Esophagus (tissue), 2 donors: Measurements from ENCODE around the gene PSMG2. TPM values are rescaled to one million over a fixed set of nuclear protein-coding genes. Genes with fewer than 3 reads are reported as not detected.

Experiments used
- H3K27ac ChIP-seq, 2 donors: one replicate each; pipeline ENCODE4 v1.5.1; 2013; ENCODE audit warnings: low read depth in 2 of 2, mild to moderate bottlenecking in 2 of 2, inconsistent platforms in 1 of 2, low read length in 1 of 2, moderate library complexity in 1 of 2
- H3K27me3 ChIP-seq, 2 donors: one replicate each; pipeline ENCODE4 v1.6.1; 2013; ENCODE audit warnings: low read length in 2 of 2, control low read depth in 1 of 2, mild to moderate bottlenecking in 1 of 2; ENCODE audit not compliant: insufficient read depth in 2 of 2, control insufficient read depth in 1 of 2
- H3K36me3 ChIP-seq, 2 donors: one replicate each; pipeline ENCODE4 v1.6.1; 2013; ENCODE audit warnings: low read length in 1 of 2; ENCODE audit not compliant: control insufficient read depth in 2 of 2, insufficient read depth in 2 of 2
- H3K4me1 ChIP-seq, 2 donors: one replicate each; pipeline ENCODE4 v1.6.1; 2013; ENCODE audit warnings: low read length in 1 of 2; ENCODE audit not compliant: control insufficient read depth in 2 of 2, insufficient read depth in 2 of 2
- H3K4me3 ChIP-seq, 2 donors: one replicate each; pipeline ENCODE4 v1.5.1; 2013; ENCODE audit warnings: low read length in 2 of 2, mild to moderate bottlenecking in 2 of 2, low read depth in 1 of 2, moderate library complexity in 1 of 2
- H3K9me3 ChIP-seq, 2 donors: one replicate each; pipeline ENCODE4 v1.6.1; 2013; ENCODE audit warnings: mild to moderate bottlenecking in 2 of 2, low read depth in 1 of 2, low read length in 1 of 2, moderate library complexity in 1 of 2; ENCODE audit not compliant: control insufficient read depth in 2 of 2, insufficient read depth in 1 of 2
- WGBS, 2 donors: extraction: QIAGEN DNeasy Blood & Tissue Kit; methylation state at CpG; one replicate each; pipeline ENCODE4 v1.1.7; 2013; 5-methylcytosine and 5-hydroxymethylcytosine counted together
- polyA plus RNA-seq, 2 donors: library from polyadenylated mRNA; stranded (reverse); fragments of 200-250 nt; gene quantifications; one replicate each; pipeline ENCODE4 v1.2.3, GENCODE V29; 2013
- donor health status: healthy with polysubstance abuse.
- donor health status: Bipolar disorder and iron deficiency.

PSMG2 gene
- polyA plus RNA-seq, 2 donors = 66.6 to 76.6 TPM

DNA sequence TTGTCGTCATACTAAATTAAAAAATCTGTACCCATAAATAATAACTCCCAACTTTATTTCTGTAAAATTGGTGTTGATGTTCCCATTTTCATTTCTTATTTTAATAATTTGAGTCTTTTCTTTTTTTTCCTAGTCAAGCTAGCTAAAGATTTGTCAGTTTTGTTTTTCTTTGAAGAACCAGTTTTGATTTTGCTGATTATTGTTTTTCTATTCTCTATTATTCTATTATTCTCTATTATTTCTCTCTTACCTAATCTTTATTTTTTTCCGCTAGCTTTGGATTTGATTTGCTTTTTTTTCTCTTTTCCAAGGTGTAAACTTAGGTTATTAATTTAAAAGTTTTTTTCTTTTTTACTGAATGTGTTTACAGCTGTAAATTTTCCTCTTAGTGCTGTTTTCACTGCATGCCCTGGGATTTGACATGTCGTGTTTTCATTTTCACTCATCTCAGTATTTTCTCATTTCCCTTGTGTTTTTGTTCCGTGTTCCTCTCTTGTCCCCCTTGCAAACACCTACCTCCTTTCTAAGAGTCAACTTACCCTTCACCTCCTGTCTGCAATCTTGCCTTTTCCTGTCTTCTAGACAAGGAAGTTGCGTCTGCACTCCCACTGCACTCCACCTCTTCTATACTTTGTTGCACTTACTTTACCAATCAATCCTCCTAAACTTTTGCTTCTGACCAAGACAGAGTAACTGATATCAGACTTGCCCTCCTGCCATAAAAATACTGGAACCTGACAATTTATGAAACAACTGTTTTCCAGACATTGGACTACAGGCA lies 18.8 kb downstream of the PSMG2 start:
- Histone ChIP-seq H3K4me3 (no peak overlapping the region), H3K4me1 (no peaks in the 10 kb centered on the region), H3K27ac (no peak overlapping the region), H3K9me3 (no peaks in the 10 kb centered on the region), H3K27me3 (no peaks in the 10 kb centered on the region), H3K36me3 (peaks cover 4 to 13% of the 10 kb centered on the region in 2 donors)
- 88 to 90% methylated on average over 5 of the region's 5 CpGs for WGBS, 2 donors

DNA sequence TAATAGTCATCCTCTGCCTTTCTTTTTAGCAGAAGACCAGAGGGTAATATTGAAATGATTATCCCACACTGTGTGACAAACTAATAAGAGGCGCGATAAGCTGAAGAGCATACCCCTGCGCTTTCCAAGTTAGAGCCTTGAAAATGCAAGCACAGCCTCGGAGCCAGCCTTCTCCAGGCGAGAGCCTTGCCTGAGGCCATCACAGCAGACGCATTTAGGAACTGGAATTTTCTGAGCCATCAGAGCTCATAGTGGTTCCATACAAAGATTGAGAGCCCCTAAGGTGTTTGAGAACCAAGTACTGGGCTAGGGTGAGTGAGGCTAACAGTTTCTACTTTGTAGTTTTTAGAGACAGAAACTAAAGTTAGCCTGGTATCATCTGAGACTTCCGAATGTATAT lies 19.9 kb downstream of the PSMG2 start:
- 81 to 89% methylated on average over 7 of the region's 7 CpGs for WGBS, 2 donors
- Histone ChIP-seq H3K36me3 (peaks cover 4 to 16% of the 10 kb centered on the region in 2 donors), H3K4me3 (no peak overlapping the region), H3K27me3 (no peaks in the 10 kb centered on the region), H3K4me1 (no peaks in the 10 kb centered on the region), H3K27ac (no peak overlapping the region), H3K9me3 (no peaks in the 10 kb centered on the region)

DNA sequence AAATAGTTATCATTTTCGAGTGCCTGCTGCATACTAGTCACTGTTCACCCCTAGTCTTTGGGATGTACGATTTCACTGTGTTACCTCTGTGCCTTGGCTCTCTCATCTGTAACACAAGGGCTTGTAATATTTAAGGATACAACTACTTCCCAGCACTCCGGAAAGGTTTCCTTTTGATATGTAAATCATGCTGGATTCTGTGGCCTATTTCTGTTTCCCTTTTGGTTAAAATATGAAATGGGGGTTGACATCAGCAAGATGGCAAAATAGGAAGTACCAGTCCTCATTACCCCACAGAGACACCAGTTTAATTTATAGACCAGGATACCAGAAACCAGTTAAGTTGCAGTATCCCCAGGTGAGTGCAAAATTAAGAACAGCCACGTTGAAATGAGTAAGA lies 23.5 kb downstream of the PSMG2 start:
- no peaks in the 10 kb centered on the region for H3K4me1 ChIP-seq
- H3K27me3 ChIP-seq = no peaks in the 10 kb centered on the region
- peaks cover 4 to 14% of the 10 kb centered on the region in 2 donors for H3K36me3 ChIP-seq
- 65 to 67% methylated on average over 4 of the region's 4 CpGs for WGBS, 2 donors
- H3K4me3 ChIP-seq = no peak overlapping the region
- H3K9me3 ChIP-seq = no peaks in the 10 kb centered on the region
- no peak overlapping the region for H3K27ac ChIP-seq

DNA sequence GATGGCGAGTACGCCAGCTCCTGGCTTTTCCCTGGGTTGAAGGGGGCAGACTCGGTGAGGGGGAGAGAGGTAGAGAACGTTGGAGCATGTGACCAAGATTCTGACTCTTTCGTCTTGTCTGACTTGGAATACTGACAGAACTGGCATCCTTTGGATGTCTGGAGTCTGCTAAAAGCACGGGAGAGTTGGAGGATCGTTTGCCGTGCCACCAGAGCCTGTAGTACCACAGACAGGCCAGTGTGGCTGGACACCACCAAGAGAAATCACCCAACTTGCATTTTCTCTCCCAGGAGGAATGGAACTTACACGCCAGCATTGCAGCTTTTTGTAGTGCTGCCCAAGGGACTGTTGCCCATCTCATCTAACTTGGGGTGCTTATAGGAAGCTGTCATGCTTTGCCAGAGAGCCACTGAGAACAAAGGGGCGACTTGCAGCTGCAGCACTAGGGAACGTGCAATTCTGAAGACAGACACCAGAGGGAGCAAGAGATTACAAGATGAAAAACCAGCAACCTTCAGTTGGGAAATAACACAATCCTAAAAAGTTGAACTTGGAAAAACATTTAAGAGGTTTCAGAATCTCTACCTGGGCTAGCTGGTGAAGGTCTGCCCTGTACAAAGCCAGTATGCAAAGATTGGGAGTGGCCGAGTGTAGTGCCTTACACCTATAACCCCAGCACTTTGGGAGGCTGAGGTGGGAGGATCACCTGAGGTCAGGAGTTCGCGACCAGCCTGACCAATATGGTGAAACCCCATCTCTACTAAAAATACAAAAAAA lies 24.1 kb downstream of the PSMG2 start:
- Histone ChIP-seq H3K9me3 (no peaks in the 10 kb centered on the region), H3K27me3 (no peaks in the 10 kb centered on the region), H3K36me3 (peaks cover 4 to 14% of the 10 kb centered on the region in 2 donors), H3K4me1 (no peaks in the 10 kb centered on the region), H3K4me3 (no peak overlapping the region), H3K27ac (no peak overlapping the region)
- 66 to 67% methylated on average over 14 of the region's 14 CpGs for WGBS, 2 donors

DNA sequence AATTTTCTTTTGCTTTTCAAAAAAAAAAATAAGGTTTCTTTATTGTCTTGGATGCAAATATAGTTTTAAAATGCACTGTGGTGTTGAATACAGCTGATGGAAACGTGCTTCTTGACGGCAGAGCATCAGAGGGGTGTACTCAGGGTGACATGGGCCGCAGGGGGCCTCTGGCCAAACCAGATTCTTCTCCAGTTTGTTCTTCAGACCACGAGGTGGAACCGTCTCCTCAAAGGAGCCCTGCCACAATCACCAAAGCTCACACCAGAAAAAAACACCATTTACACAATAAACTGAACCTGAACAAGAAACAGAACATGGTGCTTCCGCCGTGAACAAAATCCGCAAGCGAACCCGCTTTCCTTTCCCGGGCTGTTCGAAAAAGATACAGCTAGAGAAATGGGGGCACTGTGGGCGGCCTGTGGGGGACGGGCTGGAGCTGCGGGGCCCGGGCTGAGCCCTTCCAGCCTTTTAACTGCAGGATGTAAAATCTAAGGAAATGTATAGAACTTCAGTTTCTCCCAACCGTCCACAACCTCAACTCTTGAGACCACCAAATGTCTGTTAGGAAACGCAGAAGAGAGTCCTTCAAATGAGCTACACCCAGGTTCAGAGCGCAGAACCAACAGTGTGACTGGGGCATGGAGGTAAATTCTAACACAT lies 34.5 kb downstream of the PSMG2 start:
- no peaks in the 10 kb centered on the region for H3K9me3 ChIP-seq
- H3K4me1 ChIP-seq = no peaks in the 10 kb centered on the region
- H3K27me3 ChIP-seq = no peaks in the 10 kb centered on the region
- H3K4me3 ChIP-seq = no peak overlapping the region
- 86 to 90% methylated on average over 19 of the region's 19 CpGs for WGBS, 2 donors
- H3K36me3 ChIP-seq = no peaks in the 10 kb centered on the region
- H3K27ac ChIP-seq = no peak overlapping the region

DNA sequence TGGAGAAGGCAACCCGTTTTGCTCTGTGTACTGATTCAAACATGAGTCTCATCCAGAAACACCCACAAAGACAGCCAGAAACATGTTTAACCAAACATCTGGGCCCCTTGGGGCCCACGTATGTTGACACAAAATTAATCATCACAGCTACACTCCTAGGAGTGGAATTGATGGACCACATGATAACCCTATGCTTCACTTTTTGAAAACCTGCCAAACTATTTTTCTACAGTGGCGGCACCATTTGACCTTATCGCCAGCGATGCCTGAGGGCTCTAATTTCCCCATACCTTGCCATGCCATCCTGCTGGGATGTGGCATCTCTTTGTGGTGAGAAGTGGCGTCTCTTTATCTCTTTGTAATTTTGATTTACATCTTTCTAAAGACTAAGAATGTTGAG lies 38.5 kb downstream of the PSMG2 start:
- H3K36me3 ChIP-seq = no peaks in the 10 kb centered on the region
- no peaks in the 10 kb centered on the region for H3K9me3 ChIP-seq
- no peak overlapping the region for H3K27ac ChIP-seq
- WGBS, 2 donors = 49 to 51% methylated on average over 6 of the region's 6 CpGs
- H3K27me3 ChIP-seq = no peaks in the 10 kb centered on the region
- H3K4me1 ChIP-seq = no peaks in the 10 kb centered on the region
- no peak overlapping the region for H3K4me3 ChIP-seq

DNA sequence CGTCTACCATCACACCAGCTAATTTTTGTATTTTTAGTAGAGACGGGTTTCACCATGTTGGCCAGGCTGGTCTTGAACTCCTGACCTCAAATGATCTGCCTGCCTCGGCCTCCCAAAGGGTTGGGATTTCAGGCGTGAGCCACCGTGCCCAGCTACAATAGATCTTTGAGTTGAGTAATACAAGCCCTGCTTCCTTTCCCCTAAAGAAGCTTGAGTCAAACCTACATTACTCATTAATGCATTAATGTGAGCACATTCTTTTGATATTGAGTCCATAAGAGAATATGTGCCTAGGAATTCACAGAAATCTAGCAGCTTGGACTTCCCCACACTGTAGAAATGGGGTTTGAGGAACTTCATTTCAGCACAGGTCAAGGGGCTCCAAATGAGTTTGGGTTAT lies 39.6 kb downstream of the PSMG2 start:
- H3K36me3 ChIP-seq = no peaks in the 10 kb centered on the region
- H3K4me3 ChIP-seq = no peak overlapping the region
- no peaks in the 10 kb centered on the region for H3K9me3 ChIP-seq
- no peaks in the 10 kb centered on the region for H3K4me1 ChIP-seq
- H3K27me3 ChIP-seq = no peaks in the 10 kb centered on the region
- 48 to 56% methylated on average over 5 of the region's 5 CpGs for WGBS, 2 donors
- no peak overlapping the region for H3K27ac ChIP-seq

DNA sequence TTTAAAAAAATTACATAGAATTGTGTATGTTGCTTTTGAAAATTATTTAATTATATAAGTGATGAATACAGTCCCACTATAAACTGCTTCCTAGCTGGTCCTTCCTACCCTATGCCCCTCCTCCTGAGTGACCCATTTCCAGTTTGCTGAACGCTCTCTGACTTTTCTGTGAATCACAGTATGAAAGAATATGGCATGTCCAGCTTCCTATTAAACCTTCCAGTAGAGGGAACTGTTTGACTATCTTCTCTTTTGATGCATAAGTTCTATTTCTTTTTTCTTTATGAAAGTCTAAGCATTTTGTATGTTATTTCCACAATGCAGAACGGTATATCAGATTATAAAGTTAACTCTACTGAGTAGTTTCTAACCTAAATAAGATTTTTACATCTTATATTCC lies 41.3 kb downstream of the PSMG2 start:
- H3K27me3 ChIP-seq = no peaks in the 10 kb centered on the region
- no peaks in the 10 kb centered on the region for H3K9me3 ChIP-seq
- H3K4me1 ChIP-seq = no peaks in the 10 kb centered on the region
- no peak overlapping the region for H3K27ac ChIP-seq
- no peaks in the 10 kb centered on the region for H3K36me3 ChIP-seq
- 1 to 8% methylated on average over 2 of the region's 2 CpGs for whole genome bisulfite sequencing, 2 donors
- H3K4me3 ChIP-seq = no peak overlapping the region

DNA sequence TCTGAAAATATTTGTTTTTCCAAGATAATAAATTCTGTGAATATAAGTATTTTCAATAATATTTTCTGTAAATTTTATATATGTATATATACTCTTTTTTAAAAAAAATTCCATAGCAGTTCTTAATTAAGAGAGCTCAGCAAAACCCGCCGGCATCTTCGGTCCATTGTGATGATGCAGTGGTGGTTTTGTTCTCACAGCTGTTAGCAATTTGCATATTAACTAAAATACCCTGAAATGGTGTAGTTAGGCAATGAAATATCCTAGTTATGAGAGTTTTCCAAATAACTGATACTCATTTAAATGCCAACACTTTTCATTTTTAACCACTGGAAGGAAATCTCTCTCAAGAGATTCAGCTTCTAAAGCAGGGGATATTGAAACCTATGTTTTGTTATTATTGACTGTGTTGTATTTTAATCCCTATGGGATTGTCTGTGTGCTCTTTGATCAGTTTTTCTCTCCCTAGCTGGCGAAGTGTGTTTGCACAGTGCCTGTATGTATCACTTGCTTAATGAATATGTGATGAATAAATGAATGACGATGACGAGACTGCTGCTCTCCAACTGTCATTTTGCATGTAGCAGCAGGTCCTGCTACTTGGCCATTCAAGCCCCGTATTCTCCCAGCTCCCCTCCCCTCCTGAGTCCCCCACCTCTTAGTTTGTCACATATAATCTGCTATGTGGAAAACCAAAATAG lies 42.4 kb downstream of the PSMG2 start:
- no peaks in the 10 kb centered on the region for H3K27me3 ChIP-seq
- no peaks in the 10 kb centered on the region for H3K4me1 ChIP-seq
- 71 to 73% methylated on average over 7 of the region's 7 CpGs for WGBS, 2 donors
- no peak overlapping the region for H3K4me3 ChIP-seq
- H3K9me3 ChIP-seq = no peaks in the 10 kb centered on the region
- H3K36me3 ChIP-seq = no peaks in the 10 kb centered on the region
- H3K27ac ChIP-seq = no peak overlapping the region
